OCI-LY1 (cell line): ENCODE results near the gene SLC26A5.

Experiments used
- CTCF ChIP-seq: fragments of 200-600 bp; sonication (generic), shearing (Covaris generic); IDR thresholded peaks from 2 replicates; pipeline ENCODE4 v1.5.1; 2017; ENCODE audit warnings: mild to moderate bottlenecking, antibody characterized with exemption, low read length, moderate library complexity, mixed read lengths
- EZH2 ChIP-seq: fragments of 200-600 bp; sonication (generic), shearing (Covaris generic); IDR thresholded peaks from 2 replicates; pipeline ENCODE4 v1.8.0; 2017; ENCODE audit warnings: borderline replicate concordance, mixed run types, mild to moderate bottlenecking, antibody characterized with exemption, low read length, moderate library complexity, mixed read lengths

- TF ChIP-seq CTCF (no peak), EZH2 (no peak)
Observed at GRCh38 chr7:103395071-103395470, 50.9 kb downstream of the SLC26A5 start.
